ENCODE data around the gene MLANA.

Gene MLANA

DNA sequence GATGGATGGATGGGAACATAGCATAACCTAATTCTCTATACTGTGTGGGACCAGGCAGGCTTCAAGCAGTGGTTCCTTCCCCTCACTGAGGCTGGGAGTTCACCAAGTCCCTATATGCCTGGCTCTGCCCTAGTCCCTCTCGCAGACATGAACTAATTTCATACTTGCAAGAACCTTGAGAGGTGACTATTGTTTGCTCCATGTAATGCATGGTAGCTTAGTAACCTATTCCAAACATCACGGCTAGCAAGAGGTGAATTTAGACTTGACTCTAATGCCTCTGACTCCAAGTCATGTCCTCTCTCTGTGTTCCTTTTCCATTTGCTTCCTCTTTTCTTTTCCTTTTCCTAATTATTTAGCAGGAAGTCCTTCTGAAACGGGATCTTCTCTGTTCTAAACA, 31.9 kb upstream of the MLANA start:
- H3K4me1 Mint-ChIP-seq (ENCODE audit: low read depth): peaks cover 11% of the 10 kb centered on the region
- no peaks in the 10 kb centered on the region for H3K27me3 Mint-ChIP-seq
- peaks cover 4% of the 10 kb centered on the region for H3K36me3 Mint-ChIP-seq (ENCODE audit: low read depth)
- no peak overlapping the region for H3K4me3 Mint-ChIP-seq
- H3K27ac Mint-ChIP-seq: no peak overlapping the region
- no peaks in the 10 kb centered on the region for H3K9me3 Mint-ChIP-seq

DNA sequence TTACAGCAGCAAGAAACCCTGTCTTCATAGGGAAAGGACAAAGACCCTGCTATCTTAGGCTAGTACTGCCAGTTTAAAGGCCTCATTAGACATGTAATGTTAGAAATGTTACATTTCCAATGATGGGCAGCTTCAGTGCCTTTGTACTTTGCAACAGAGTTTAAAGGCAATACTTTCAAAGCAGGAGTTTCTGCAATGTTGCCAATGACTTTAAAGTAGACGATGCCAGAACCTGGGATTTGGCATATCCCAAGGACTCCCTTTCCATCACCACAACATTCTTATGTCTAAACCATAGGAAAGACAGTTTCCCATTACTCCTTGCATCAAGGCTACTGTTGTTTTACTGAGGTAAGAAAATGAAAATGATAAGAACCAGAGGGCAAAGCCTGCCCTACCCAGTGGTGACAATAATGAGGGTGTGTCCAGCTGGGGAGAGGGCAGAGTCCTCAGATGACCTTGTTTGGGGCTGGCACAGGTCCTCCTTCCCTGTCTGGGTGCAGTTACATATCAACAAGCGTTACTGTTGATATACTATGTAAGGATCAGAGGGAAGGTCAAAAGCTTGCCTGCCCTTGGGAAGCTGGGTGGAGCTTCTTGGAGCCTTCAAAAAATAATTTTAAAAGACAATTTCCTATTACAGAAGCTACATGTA, 27.5 kb upstream of the MLANA start:
- no peak overlapping the region for H3K4me3 Mint-ChIP-seq
- no peaks in the 10 kb centered on the region for H3K4me1 Mint-ChIP-seq (ENCODE audit: low read depth)
- no peaks in the 10 kb centered on the region for H3K9me3 Mint-ChIP-seq

DNA sequence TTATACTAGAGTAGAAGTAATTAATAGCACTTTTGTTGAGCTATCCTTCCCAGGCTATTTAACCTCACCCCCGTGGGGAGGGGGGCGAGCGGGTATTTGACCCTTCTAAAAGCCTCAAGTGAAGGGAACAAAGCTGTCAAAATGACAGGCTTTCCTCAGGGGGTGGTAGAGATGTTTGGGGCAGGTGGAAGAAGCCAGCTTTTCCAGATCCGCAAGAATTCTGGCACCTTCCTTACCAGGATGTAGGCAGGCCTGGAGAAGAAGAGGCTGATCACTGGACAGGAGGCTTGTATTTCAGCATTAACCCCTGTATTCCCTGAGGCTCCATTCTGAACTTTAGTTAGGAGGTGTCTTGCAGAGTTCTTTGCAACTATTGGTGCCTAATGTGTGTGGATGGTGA, 26.2 kb upstream of the MLANA start:
- Mint-ChIP-seq H3K4me1 (ENCODE audit: low read depth) (peaks cover 4% of the 10 kb centered on the region), H3K9me3 (no peaks in the 10 kb centered on the region), H3K4me3 (no peak overlapping the region), H3K27me3 (no peaks in the 10 kb centered on the region), H3K36me3 (ENCODE audit: low read depth) (no peaks in the 10 kb centered on the region), H3K27ac (no peak overlapping the region)

More for the DNA sequence above, 27.5 kb upstream of the MLANA start:
- Mint-ChIP-seq H3K36me3 (ENCODE audit: low read depth) (peaks cover 4% of the 10 kb centered on the region), H3K27ac (no peak overlapping the region), H3K27me3 (no peaks in the 10 kb centered on the region)

DNA sequence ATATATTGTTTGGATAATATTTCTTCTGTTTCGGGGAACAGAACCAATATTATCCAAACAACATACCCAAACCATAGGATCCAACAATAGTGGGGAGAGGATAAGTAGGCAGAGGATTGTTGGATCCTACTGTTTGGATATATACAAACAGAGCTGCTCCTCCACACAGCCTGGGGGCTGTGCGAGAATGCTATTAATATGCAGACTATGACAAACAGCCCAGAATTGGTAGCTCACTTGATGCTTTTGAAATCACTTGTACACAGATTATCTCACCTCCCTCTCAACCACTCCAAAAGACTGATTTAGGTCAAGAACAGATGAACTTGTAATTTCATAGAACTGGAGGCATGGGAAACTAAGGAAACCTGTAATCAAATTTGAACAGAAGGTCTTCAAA, 24.4 kb upstream of the MLANA start:
- Mint-ChIP-seq H3K4me1 (ENCODE audit: low read depth) (peaks cover 9% of the 10 kb centered on the region), H3K27me3 (no peaks in the 10 kb centered on the region), H3K9me3 (no peaks in the 10 kb centered on the region), H3K4me3 (no peak overlapping the region), H3K27ac (no peak overlapping the region), H3K36me3 (ENCODE audit: low read depth) (no peaks in the 10 kb centered on the region)

DNA sequence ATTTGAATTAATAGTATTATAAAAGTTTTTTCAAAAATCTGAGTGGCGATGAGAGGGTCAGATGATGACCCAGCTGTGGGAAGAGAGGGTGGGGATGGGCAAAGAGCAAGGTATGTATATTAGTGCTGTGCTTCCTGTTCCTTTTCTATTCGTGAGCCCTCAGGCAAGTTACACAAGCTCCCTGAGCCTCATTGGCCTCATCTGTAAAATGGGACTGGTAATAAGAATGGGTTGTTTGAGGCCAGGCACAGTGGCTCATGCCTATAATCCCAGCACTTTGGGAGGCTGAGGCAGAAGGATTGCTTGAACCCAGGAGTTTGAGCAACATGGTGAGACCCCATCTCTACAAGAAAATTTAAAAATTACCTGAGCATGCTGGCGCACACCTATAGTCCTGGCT, 24.0 kb upstream of the MLANA start:
- Mint-ChIP-seq H3K4me1 (ENCODE audit: low read depth) (peaks cover 9% of the 10 kb centered on the region), H3K27ac (no peak overlapping the region), H3K36me3 (ENCODE audit: low read depth) (no peaks in the 10 kb centered on the region), H3K4me3 (no peak overlapping the region), H3K27me3 (no peaks in the 10 kb centered on the region), H3K9me3 (no peaks in the 10 kb centered on the region)

DNA sequence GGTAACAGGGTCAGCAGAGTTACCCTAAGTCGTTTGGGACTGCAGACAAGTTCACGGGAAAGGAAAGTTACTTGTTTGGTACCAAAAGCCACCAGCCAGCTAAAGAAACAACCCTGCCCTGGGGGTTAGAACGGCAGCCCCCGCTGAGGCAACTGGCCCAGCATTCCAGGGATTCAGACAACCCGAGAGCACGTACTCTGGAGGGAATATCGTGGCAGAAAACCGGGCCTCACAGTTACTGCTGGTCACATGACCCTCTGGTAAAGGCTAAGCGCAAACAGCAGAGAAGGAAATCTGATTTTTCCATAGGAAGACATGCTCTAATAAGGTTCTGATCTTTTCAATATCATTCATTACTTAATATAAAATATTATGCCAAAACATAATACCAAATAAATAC, 22.5 kb upstream of the MLANA start:
- Mint-ChIP-seq H3K27me3 (no peaks in the 10 kb centered on the region), H3K36me3 (ENCODE audit: low read depth) (no peaks in the 10 kb centered on the region), H3K4me1 (ENCODE audit: low read depth) (peaks cover 9% of the 10 kb centered on the region), H3K4me3 (no peak overlapping the region), H3K27ac (no peak overlapping the region), H3K9me3 (no peaks in the 10 kb centered on the region)

DNA sequence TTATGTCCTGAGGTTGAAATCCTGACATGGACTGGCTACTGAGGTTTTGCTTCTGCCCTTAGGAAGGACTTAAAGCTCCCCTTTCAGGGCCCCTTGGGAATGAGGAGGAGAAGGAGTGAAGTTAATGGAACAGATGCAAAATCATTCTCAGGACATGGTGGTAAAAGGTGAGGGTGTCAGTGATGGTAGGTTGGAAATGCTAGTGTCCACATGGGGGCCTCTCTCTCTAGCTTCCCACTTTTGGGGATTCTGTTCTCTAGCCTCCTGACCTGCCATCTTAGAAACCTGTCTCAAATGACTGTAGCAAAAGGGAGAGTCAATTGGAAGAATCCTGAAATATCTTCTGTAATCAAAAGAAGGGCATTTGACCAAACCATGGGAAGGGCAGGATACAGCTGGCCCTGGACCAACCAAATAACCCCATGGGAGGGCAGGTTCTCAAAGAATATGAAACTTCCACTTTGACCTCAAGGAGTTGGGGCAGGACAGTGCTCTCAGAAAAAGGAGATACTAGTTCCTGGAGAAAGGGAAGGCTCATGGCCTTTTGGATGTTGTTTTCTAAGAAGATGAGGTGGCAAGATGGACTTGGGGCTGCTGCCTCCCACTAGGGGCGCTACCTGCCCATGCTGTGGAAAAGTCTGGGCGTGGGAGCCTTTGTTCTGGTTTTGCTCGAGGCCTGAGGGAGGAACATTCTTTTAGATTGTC, 21.2 kb upstream of the MLANA start:
- Mint-ChIP-seq H3K27me3 (no peaks in the 10 kb centered on the region), H3K27ac (no peak overlapping the region), H3K4me1 (ENCODE audit: low read depth) (peaks cover 9% of the 10 kb centered on the region), H3K9me3 (no peaks in the 10 kb centered on the region), H3K4me3 (no peak overlapping the region), H3K36me3 (ENCODE audit: low read depth) (no peaks in the 10 kb centered on the region)

DNA sequence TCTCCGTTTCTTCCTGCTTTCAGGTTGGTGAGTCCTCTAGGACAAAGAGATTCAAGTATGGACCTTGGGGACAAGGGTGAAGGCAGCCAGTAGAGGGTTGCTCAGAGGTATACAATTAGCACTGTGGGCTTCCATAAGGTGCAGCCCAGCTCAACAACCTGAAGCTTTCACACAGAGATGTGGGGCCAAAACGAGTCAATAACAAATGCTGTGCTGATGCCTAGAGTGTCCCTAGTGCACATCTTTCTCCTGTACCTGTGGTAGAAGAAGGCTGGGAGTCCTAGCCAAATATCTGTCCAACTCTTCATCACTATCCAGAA, 20.7 kb upstream of the MLANA start:
- Mint-ChIP-seq H3K9me3 (no peaks in the 10 kb centered on the region), H3K4me1 (ENCODE audit: low read depth) (peaks cover 12% of the 10 kb centered on the region)

DNA sequence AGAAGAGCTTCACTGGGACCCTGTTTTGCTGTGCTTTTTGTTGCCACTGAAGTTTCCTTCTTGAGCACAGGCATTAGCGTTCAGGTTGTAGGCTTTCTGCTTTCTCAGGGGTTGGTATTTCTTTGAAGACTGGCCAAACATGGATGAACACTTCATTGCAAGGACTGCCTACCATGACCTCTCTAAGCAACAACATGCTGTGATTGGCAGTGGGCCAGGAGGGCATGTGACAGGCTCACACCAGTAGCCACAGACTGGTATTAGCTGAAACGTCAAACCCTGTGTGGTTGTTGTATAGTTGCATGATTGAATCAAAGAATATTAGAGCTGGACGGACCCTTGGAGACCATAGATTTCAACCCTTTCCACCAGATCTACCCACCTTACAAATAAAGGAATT, 20.0 kb upstream of the MLANA start:
- H3K4me1 Mint-ChIP-seq (ENCODE audit: low read depth): peaks cover 13% of the 10 kb centered on the region
- no peaks in the 10 kb centered on the region for H3K9me3 Mint-ChIP-seq
- no peaks in the 10 kb centered on the region for H3K27me3 Mint-ChIP-seq
- no peak overlapping the region for H3K27ac Mint-ChIP-seq
- H3K36me3 Mint-ChIP-seq (ENCODE audit: low read depth): no peaks in the 10 kb centered on the region
- no peak overlapping the region for H3K4me3 Mint-ChIP-seq

More for the DNA sequence above, 20.7 kb upstream of the MLANA start:
- H3K27me3 Mint-ChIP-seq: no peaks in the 10 kb centered on the region
- H3K27ac Mint-ChIP-seq: no peak overlapping the region
- H3K4me3 Mint-ChIP-seq: no peak overlapping the region
- H3K36me3 Mint-ChIP-seq (ENCODE audit: low read depth): no peaks in the 10 kb centered on the region

DNA sequence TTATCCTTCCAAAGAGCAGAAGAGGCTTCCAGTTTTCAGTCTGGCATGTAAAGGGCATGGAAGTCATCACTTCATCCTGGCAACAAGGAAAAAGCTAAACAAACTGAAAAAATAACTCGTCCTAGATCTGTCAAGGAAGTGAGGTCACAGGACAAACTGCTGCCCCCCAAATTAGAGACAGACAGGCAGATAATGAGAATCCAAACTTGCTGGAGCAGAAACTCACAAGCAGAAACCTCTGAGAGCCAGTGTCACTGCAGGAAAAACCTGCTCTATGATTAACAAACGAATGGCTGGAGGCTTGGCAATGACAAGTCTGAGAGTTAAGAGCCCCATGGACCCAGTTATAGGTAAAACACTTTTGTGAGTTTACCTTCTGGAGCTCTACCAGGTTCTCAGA, 18.9 kb upstream of the MLANA start:
- Mint-ChIP-seq H3K27ac (no peak overlapping the region), H3K9me3 (no peaks in the 10 kb centered on the region), H3K27me3 (no peaks in the 10 kb centered on the region), H3K36me3 (ENCODE audit: low read depth) (no peaks in the 10 kb centered on the region), H3K4me1 (ENCODE audit: low read depth) (peaks cover 13% of the 10 kb centered on the region), H3K4me3 (no peak overlapping the region)

DNA sequence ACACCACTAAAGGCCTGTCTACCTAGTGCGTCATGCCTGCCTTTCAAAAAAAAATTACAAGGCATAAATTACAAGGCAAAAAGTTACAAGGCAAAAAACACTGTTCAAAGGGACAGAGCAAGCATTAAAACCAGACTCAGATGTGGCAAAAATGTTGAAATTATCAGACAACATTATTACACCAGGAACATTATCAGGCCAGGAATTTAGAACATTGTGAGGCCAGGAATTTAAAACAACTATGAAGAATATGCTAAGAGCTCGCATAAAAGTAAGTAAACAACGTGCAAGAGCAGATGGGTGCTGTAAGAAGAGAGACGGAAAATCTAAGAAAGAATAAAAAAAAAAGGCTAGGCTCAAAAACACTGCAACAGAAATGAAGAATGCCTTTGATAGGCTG, 18.2 kb upstream of the MLANA start:
- Mint-ChIP-seq H3K27me3 (no peaks in the 10 kb centered on the region), H3K4me3 (no peak overlapping the region), H3K9me3 (no peaks in the 10 kb centered on the region), H3K4me1 (ENCODE audit: low read depth) (peaks cover 13% of the 10 kb centered on the region), H3K27ac (no peak overlapping the region), H3K36me3 (ENCODE audit: low read depth) (no peaks in the 10 kb centered on the region)

DNA sequence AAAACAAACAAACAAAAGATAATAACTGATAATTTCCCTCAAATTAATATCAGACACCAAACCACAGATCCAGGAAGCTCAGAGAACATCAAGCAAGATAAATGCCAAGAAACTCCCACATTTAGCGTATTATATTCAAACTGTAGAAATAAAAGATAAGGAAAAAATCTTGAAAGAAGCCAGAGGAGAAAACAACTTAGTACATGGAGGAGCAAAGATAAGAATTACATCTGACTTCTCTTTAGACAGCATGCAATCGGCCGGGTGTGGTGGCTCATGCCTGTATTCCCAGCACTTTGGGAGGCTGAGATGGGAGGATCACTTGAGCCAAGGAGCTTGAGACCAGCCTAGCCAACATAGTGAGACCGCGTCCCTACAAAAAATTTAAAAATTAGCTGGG, 17.2 kb upstream of the MLANA start:
- Mint-ChIP-seq H3K27me3 (no peaks in the 10 kb centered on the region), H3K4me1 (ENCODE audit: low read depth) (peaks cover 13% of the 10 kb centered on the region), H3K9me3 (no peaks in the 10 kb centered on the region), H3K27ac (no peak overlapping the region), H3K4me3 (no peak overlapping the region), H3K36me3 (ENCODE audit: low read depth) (no peaks in the 10 kb centered on the region)

DNA sequence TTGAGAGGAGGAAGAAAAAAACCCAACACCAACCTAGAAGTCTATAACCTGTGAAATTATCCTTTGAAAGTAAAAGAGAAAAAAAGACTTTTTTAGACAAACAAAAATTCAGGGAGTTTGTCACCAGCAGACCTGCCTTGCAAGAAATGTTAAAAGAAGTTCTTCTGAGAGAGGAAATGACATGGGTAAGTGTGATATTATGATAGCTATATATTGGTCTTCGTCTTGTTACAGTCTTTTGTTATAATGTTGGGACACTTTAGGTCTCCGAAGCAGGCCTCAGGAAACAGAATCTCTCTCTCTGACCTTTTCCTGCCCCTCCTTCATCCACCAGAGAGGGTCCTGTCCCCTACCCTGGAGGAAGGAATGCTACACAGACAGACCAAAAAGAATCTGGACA, 16.6 kb upstream of the MLANA start:
- H3K36me3 Mint-ChIP-seq (ENCODE audit: low read depth): no peaks in the 10 kb centered on the region

DNA sequence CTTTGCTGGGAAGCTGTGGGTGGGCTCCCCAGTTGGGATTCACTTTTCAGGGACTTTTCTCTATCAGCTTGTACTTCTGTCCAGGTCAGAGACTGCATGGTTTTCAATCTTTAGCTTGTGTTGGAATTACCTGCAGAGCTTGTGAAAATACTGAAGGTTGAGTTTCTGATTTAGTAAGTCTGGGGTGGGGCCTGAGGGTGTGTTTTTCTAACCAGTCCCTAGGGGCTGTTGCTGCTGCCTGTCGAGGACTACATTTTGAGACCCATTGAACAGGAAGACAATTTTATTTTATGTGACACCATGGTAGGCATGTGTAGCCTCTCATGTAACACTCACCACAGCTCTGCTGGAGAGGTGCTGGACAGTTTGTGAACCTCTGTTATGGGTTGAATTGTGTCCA, 14.7 kb upstream of the MLANA start:
- no peaks in the 10 kb centered on the region for H3K36me3 Mint-ChIP-seq (ENCODE audit: low read depth)
- H3K9me3 Mint-ChIP-seq: no peaks in the 10 kb centered on the region
- H3K27ac Mint-ChIP-seq: no peak overlapping the region
- peaks cover 4% of the 10 kb centered on the region for H3K4me1 Mint-ChIP-seq (ENCODE audit: low read depth)
- no peaks in the 10 kb centered on the region for H3K27me3 Mint-ChIP-seq
- no peak overlapping the region for H3K4me3 Mint-ChIP-seq

More for the DNA sequence above, 16.6 kb upstream of the MLANA start:
- Mint-ChIP-seq H3K27me3 (no peaks in the 10 kb centered on the region), H3K4me3 (no peak overlapping the region), H3K9me3 (no peaks in the 10 kb centered on the region), H3K27ac (no peak overlapping the region), H3K4me1 (ENCODE audit: low read depth) (peaks cover 13% of the 10 kb centered on the region)

DNA sequence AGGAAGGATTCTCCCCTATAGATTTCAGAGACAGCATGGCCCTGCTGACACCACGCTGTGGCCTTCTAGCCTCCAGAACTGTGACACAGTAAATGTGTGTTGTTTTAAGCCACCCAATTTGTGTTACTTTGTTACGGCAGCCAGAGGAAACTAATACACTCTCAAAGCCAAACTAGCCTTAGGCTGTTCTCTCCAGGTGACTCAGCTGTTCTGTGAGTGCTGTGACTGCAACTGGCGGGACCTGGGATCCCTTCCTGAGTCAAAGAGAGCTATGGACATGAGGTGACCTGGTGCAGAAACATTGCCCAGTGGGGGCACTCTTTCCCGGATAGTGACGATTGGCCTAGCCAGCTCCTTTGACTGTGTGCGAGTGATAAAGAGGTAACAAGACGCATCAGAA, 14.0 kb upstream of the MLANA start:
- Mint-ChIP-seq H3K36me3 (ENCODE audit: low read depth) (no peaks in the 10 kb centered on the region), H3K4me1 (ENCODE audit: low read depth) (peaks cover 4% of the 10 kb centered on the region), H3K27ac (no peak overlapping the region), H3K9me3 (no peaks in the 10 kb centered on the region), H3K27me3 (no peaks in the 10 kb centered on the region), H3K4me3 (no peak overlapping the region)
